GM18505 (cell line): ENCODE data around the gene NEIL1.

ENCODE experiments used
- ATAC-seq: cut with Tn5 transposase; IDR thresholded peaks from one replicate; pipeline ENCODE4 v1.9.1; 2021; ENCODE audit not compliant: unreplicated experiment
- POLR2A ChIP-seq: IDR thresholded peaks from 4 replicates; pipeline ENCODE4 v1.6.1; 2011; ENCODE audit warnings: borderline replicate concordance; ENCODE audit not compliant: insufficient read depth, insufficient read length; ENCODE audit errors: extremely low read depth

NEIL1 gene

DNA sequence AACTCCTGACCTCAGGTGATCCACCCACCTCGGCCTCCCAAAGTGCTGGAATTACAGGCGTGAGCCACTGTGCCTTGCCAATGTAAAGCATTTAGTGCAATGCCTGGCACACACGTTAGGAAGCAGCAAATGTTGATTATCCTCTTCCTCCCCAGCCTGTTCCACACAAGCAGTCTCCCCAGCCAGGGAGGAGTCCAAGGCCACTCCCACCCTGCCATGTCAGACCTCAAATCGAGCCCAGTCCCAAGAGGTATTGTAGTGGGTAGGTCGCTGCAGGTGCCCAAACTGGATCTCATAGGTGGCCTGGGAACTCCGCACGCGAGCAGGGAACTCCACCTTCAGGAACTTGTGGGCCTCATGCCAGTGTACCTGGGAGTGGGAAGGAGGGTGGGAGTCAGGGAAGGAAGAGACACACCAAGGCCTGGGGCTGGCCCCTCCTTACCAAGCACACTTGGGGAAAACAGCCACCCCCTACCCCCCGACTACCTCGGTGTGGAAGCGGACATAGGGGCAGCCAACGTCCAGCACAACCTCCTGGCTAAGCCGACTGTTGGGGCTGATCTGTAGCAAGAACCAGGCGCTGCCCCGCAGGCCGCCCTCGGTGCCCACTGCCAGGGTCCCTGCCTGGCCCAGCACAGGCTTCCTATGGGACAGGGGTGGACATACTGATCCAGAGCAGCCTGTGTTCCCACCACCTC lies 11.3 kb downstream of the NEIL1 start:
- no peak for TF ChIP-seq POLR2A
- no peak for ATAC-seq

DNA sequence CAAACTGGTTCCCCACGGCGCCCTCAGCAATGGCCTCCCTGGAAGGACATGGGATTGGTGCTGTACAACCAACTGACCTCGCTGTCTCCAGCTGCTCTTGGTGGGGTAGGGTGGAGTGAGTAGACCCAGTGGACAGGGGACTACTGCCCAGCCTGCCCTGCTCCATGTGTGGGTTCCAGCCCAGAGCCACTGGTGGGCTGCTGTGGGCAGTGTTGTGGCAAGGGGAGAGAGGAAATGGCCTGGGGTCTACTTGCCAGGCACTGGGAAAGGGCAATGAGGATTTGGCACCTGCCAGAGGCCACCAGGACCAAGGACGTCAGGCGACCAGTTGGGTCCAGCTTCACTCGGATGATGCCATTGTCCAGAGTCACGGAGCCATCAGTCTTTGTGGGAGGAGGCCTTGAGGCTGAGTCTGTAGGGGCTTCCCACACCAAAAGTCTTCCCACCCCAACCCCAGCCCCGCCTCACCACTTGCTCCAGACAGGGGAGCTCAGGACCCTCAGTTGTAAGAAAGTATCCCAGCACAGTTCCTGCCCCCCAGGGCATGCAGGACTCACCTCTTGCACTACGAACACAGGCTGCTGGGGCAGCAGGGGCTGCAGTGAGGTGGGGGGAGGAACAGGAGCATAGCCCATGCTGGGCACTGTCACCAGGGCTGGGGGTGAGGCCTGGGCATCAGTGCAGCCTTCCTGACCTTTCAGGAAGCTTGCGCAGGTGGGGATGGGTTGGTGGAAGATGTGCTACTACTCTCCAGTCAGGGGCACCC lies 12.1 kb downstream of the NEIL1 start:
- no peak for ATAC-seq
- TF ChIP-seq POLR2A = no peak

DNA sequence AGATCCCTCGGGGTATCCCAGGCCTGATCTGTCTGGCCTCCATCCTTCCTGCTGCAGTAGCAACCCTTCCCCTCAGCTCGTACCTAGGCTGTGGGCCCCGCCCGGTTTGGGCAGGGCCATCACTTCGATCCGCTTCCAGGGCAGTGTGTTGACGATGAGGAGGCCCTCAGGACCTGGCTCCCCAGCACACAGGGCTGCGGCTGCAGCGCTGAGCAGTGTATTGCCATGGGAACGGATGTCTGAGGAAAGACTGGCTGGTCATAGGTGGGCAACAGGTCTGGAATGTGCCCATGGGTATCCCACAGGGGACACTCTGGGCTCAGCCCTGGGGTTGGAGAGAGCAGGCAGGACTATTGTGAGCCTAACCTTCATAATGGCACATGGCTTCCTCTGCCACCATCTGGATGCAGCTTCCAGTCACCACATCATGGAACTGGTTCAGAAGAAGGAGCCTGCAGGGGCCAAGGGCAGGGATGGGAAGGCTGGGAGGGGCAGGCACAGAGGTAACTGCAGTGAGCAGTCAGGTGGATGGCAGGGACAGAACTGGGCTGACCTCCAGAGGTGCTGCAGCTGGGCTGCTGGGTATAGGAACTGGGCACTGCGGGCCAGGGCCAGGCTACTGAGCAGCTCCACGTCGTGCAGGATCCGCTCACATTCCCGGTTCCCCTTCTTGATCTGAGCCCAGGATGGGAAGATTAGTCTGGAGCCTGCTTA lies 12.9 kb downstream of the NEIL1 start:
- ATAC-seq = no peak
- TF ChIP-seq POLR2A = no peak

DNA sequence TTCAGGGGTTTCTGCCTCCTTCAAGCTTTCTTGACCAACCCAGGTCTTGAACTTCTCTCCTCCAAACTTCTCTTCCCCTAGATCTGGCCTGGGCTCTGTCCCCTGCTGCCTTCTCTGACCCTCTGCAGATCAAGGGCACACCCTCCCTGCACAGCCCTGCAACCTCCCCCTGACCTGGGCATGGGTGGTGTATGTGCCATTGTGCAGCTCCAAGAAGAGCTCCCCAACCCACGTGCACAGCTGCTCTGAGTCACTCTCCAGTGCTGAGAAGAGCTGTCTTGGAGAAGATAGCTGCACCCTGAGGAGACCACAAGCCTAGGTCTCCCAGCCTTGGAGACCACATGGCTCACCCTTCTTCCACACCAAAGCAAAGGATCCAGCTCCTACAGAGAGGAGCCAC lies 13.6 kb downstream of the NEIL1 start:
- no peak for TF ChIP-seq POLR2A

DNA sequence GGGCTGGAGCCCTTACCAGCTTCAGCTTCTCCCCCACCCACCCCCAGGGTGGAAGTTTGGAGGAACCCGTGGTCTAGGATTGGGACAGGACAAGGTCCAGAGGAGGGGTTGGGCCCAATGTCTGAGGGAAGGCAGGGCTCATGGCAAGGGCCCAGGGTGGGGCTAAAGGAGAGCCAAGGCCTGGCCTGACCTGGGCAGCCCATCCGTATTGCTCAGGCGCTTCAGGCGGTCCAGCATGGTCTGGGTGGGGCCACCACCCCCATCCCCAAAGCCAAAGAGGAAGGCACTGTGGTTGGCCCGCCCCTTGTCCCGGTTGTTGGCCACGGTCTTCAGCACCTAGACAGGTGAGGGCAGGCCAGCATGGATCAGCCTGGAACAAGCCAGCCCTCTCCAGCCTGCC lies 14.0 kb downstream of the NEIL1 start:
- ATAC-seq = no peak
- TF ChIP-seq POLR2A = no peak

More for the DNA sequence above, 13.6 kb downstream of the NEIL1 start:
- ATAC-seq = no peak

DNA sequence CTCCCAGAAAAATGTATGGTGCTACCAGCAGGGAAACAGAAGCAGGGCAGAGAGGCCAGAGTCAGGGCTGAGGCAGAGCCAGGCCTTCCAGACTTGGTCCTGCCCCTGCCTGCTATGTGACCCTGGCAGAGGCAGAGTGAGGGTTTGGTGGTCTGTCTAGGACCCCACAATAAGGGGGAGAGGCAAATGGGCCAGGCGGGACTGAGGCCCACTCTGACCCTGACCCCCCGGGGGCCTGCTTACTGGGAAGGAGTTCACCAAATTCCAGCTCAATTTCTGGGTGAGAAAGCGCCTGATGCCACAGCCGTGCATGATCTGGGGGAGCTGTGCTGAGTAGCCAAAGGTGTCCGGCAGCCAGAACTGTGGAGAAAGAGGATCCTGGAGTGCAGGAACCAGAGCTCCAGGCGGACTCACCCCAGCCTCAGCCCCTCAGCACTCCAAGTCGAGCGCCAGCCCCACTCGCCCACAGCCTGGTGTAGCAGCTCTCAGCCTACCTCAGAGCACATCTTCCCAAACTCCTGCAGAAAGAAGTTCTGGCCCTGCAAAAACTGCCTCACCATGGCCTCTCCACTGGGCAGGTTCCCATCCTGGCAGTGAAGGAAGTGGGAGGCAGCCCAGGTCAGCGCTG lies 14.6 kb downstream of the NEIL1 start:
- ATAC-seq = no peak
- no peak for TF ChIP-seq POLR2A

DNA sequence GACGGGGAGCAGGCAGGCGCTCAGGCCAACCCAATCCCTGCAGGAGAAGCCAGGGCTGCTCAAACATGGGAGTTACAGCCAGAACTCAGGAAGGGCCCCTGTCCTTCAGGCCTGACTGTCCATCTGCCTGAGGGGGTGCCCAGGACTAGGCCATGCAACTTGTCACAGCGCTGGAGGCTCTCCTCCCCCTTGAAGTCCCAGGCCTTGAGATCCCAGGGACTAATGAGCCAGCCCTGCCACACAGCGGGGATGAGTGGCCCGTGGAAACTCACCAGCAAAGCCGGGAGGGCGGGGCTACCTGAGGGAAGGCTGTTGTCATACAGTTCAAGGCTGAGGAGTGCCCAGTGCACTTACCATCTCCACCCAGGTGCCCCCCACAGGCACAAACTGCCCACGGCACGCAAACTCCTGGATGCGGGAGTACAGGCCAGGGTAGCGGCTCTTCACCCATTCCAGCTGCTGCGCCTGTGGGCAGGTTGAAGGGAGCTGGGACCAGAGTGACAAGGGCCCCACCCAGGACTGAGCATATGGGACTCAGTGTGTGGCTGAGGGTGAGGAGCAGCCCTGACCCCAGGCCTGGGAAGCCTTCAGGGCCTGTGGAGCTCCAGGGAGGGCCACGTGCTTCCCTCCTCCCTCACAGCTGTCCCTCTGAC lies 15.3 kb downstream of the NEIL1 start:
- no peak for TF ChIP-seq POLR2A

DNA sequence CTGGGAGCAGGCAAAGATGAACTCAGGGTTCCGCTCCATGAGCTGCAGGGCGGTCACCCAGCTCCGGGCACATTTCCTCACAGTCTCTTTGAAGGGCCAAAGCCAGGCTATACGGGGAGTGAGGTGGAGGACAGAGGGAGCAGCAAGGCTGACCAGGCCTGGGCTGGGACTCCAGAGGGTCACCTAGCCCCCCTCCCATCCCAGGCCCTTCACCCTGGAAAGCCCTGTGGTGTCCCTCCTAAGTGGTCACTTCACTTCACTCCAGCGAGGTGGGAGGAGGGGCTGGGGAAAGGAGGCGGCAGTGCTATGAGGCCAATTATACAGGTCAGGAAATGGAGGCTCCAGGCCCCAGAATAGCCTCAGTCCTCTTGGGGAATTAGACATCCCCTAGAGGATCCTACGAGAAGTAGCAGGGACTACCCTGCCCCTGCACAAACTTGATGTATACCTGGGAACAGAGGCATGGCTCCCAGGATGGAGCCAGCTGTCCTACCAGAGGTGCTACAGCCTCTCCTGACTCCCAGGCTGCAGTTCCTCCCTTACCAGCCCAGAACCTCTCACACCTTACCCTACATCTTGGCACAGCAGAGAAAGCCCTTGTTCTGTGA lies 15.9 kb downstream of the NEIL1 start:
- no peak for ATAC-seq
- no peak for TF ChIP-seq POLR2A

More for the DNA sequence above, 15.3 kb downstream of the NEIL1 start:
- ATAC-seq = no peak

DNA sequence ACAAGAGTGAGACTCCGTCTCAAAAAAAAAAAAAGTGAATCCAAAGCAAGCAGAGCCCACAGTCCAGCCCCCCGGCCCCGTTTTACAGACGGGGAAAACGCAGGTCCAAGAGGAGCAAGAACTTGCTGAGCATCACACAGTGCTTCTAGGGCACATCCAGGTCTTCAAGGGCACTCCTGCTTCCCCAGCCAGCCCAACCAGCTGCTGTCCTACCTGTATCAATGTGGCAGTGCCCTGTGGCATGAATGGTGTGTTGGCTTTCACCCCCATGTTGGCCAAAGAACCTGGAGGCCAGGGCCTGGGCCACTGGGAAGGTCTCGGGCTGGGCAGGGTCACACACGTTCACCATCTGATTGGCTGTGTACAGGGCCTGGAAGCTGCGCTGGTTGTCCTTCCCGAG lies 16.9 kb downstream of the NEIL1 start:
- no peak for ATAC-seq
- TF ChIP-seq POLR2A = no peak

DNA sequence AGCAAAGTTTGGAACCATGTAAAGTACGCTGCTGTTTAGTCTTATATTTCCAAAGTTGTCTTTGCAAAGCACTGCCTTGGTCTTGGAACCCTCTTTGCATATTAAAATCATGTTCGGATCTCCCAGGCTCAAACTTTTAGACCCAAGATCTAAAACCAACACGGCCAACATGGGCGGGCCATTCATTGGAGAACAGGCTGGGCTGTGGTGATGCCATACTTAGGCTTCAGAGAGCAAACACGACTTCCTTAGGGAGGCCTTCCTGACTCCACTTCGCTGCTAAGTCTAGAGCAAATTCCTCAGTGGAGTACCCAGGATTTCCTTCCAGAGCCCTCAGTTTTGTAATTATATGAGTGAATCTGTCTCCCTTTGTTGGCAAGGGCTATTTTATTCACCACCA lies 18.0 kb downstream of the NEIL1 start:
- no peak for TF ChIP-seq POLR2A
- ATAC-seq = no peak

DNA sequence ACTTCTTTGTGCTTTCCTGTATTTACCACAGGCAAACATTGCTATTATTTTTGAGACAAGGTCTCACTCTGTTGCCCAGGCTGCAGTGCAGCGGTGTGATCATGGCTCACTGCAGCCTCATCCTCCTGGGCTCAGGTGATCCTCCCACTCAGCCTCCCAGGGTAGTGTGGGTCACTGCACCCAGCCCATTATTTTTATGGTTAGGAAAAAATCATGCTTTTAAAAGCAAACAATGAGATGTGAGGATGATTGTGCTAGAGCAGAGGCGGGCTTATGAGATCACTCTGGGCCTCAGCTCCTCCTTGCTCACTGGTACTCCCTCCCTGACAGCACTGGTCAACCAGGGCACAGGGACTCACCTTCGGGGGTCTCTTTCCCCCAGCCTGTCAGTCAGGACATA lies 19.3 kb downstream of the NEIL1 start:
- no peak for ATAC-seq
- no peak for TF ChIP-seq POLR2A

DNA sequence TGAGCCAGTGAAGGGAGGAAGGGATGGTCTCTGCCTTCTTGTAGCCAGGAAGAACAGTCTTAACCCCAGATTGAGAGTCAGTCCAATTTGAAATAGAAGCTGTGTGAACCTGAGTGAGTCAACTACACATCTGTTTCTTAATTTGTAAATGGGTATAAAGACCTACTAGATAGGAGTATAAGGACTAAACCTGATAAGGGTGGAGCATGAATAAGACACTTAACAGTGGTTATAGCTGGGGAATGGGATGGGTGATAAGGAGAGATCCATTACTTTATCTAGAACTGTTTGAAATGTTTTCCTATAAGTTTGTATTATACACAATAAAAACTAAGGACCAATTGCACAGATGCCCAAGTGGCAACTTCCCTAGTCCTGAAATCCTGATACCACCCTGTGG lies 20.2 kb downstream of the NEIL1 start:
- ATAC-seq = no peak
- TF ChIP-seq POLR2A = no peak

DNA sequence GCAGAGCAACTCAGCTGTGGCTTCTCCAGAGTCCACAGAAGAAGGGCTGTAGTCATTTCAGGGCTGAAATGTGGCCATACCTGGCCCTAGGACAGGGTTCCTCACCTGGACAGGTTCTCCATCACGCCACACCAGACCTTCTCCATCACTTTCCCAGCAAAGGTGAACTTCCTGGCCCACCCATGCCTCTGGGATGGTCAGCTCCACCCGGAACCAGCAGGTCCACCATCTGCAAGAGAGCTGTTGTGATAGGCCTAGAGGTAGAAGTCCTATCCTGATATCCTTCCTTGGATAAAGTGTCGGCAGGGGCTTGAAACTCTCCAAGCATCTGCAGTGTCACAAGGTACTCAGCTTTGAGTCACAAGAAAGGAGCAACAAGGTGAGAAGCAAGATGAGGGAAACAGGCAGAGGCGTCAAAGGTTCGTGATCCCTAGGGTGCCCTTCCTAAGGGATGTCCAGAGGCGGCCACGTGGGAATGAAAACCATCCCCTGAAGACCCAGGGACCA lies 20.6 kb downstream of the NEIL1 start:
- no peak for TF ChIP-seq POLR2A
- ATAC-seq = no peak
